Measurements from ENCODE around the gene PPP1R9B. TPM values are rescaled to one million over a fixed set of nuclear protein-coding genes. Genes with fewer than 3 reads are reported as not detected.

PPP1R9B gene
- total RNA-seq, 4 donors from 2014 or later, result 9.2 to 65.3 (median 20.6) TPM

DNA sequence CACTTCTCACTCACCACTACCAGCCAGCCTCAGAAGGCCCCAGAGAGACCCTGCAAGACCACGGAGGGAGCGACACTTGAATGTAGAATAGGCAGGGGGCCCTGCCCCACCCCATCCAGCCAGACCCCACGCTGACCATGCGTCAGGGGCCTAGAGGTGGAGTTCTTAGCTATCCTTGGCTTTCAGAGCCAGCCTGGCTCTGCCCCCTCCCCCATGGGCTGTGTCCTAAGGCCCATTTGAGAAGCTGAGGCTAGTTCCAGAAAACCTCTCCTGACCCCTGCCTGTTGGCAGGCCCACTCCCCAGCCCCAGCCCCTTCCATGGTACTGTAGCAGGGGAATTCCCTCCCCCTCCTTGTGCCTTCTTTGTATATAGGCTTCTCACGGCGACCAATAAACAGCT, 60.4 kb downstream of the PPP1R9B start:
- no peaks in the 10 kb centered on the region for H3K9me3 ChIP-seq
- no peaks in the 10 kb centered on the region for H3K4me1 ChIP-seq
- H3K36me3 ChIP-seq, result no peaks in the 10 kb centered on the region
- TF ChIP-seq CTCF (IDR thresholded peaks at IDR 0.05) (no peak), POLR2A (IDR thresholded peaks at IDR 0.05) (no peak)
- no peak overlapping the region for H3K4me3 ChIP-seq
- no peak overlapping the region for H3K27ac ChIP-seq
- intact Hi-C loops (cut with DNase I; ENCODE audit: low total_unique reads), result no loop called here
- no peaks in the 10 kb centered on the region for H3K27me3 ChIP-seq
- DNase-seq, result no peak

- no peaks in the 10 kb centered on the region for H3K36me3 ChIP-seq
- intact Hi-C loops (cut with DNase I; ENCODE audit: low total_unique reads), result loop anchor here (2.0 kb wide), 1 partner anchor 62 kb away; no protein-coding TSS in a partner anchor
- H3K27ac ChIP-seq, result no peak overlapping the region
- H3K4me3 ChIP-seq, result no peak overlapping the region
- H3K4me1 ChIP-seq, result no peaks in the 10 kb centered on the region
- no peaks in the 10 kb centered on the region for H3K9me3 ChIP-seq
- H3K27me3 ChIP-seq, result no peaks in the 10 kb centered on the region
- DNase-seq, result no peak
- no peak for TF ChIP-seq POLR2A (IDR thresholded peaks at IDR 0.05)
Measured at GRCh38 chr17:50088952-50089825, 61.3 kb downstream of the PPP1R9B start.

GRCh38 chr17:50087912-50088405, 62.5 kb downstream of the PPP1R9B start:
- TF ChIP-seq POLR2A (IDR thresholded peaks at IDR 0.05), result no peak
- no peak for TF ChIP-seq CTCF (IDR thresholded peaks at IDR 0.05)
- Histone ChIP-seq H3K36me3 (no peaks in the 10 kb centered on the region), H3K27ac (no peak overlapping the region), H3K4me1 (no peaks in the 10 kb centered on the region), H3K4me3 (no peak overlapping the region), H3K9me3 (no peaks in the 10 kb centered on the region), H3K27me3 (no peaks in the 10 kb centered on the region)
- intact Hi-C loops (cut with DNase I; ENCODE audit: low total_unique reads), result loop anchor here (2.0 kb wide), 1 partner anchor 61 kb away; no protein-coding TSS in a partner anchor
- no peak for DNase-seq

DNA sequence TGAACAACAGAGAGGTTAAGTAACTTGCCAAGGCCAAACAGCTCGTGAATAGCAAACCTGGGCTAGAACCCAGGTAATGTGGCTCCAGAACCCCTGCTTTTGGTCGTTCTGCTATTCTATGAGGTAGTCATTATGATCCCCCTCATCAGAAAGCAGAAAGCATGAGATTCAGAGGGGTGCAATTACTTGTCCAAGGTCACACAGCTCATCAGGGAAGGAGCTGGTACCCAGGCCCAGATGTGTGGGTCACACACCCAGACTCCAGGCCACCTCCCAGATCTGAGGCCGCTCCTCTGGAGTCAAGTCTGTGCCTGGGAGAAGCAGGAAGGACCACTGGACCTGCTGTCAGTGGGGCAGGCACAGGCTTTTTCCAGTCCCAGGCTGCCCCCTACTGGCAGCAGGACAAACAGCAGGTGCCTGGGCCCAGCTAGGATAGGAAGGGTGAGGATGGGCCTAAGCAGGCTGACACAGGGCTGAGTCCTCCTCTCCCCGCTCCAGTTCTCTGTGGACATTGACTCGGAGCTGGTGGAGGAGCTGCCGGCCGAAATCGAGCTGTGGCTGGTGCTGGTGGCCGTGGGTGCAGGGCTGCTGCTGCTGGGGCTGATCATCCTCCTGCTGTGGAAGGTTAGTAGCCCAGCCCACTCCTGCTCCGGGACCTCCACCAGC, 63.1 kb downstream of the PPP1R9B start:
- intact Hi-C loops (cut with DNase I; ENCODE audit: low total_unique reads), result no loop called here
- Histone ChIP-seq H3K27me3 (no peaks in the 10 kb centered on the region), H3K36me3 (no peaks in the 10 kb centered on the region), H3K4me1 (no peaks in the 10 kb centered on the region), H3K27ac (no peak overlapping the region), H3K9me3 (no peaks in the 10 kb centered on the region), H3K4me3 (no peak overlapping the region)
- DNase-seq, result peak; percentile 71 to 79
- TF ChIP-seq POLR2A (IDR thresholded peaks at IDR 0.05) (no peak), CTCF (IDR thresholded peaks at IDR 0.05) (peak; percentile 95 to 97 (median 96))

Other genes with a start within 250 kb of the PPP1R9B start
- not detected for gene DLX4, start 181.5 kb downstream of the PPP1R9B start, total RNA-seq
- under 1 TPM in 1 of 4 donors, not detected in 3; 0.28 TPM for gene DLX3, start 155.5 kb downstream of the PPP1R9B start, total RNA-seq
- gene ITGA3, start 94.6 kb downstream of the PPP1R9B start, total RNA-seq, result 10 to 100 TPM; 14.3 to 73.1 (median 33.4) TPM
- 10 to 100 TPM; 12.9 to 62.6 (median 32.4) TPM for gene PDK2, start 55.3 kb downstream of the PPP1R9B start, total RNA-seq
- 10 to 100 TPM in 1 of 4 donors, 1 to 10 TPM in 2, not detected in 1; 2.3 to 11.3 (median 6.2) TPM for gene SAMD14, start 20.5 kb downstream of the PPP1R9B start, total RNA-seq
- gene SGCA, start 15.3 kb upstream of the PPP1R9B start, total RNA-seq, result 100 to 1,000 TPM in 1 of 4 donors, 10 to 100 TPM in 1, under 1 TPM in 1, not detected in 1; 0.90 to 119 (median 19.6) TPM
- 1,000 to 10,000 TPM in 1 of 4 donors, 100 to 1,000 TPM in 2, 10 to 100 TPM in 1; 59.4 to 4,880 (median 491) TPM for gene COL1A1, start 51.0 kb upstream of the PPP1R9B start, total RNA-seq
- gene TMEM92, start 123.8 kb upstream of the PPP1R9B start, total RNA-seq, result under 1 TPM in 2 of 4 donors, not detected in 2; 0.07 to 0.91 TPM
- 10 to 100 TPM; 23.5 to 34.0 (median 28.5) TPM for gene XYLT2, start 195.4 kb upstream of the PPP1R9B start, total RNA-seq
- 10 to 100 TPM; 16.4 to 72.1 (median 45.8) TPM for gene MRPL27, start 222.5 kb upstream of the PPP1R9B start, total RNA-seq
- gene EME1, start 222.6 kb upstream of the PPP1R9B start, total RNA-seq, result 1 to 10 TPM in 2 of 4 donors, not detected in 2; 1.7 to 3.4 TPM
- gene LRRC59, start 246.8 kb upstream of the PPP1R9B start, total RNA-seq, result 10 to 100 TPM; 24.1 to 62.4 (median 47.1) TPM

Measured in uterus (tissue), 4 donors.